8988T (cell line): Measurements from ENCODE around the gene CEL.

Source experiments
- DNase-seq: peaks from one replicate; pipeline ENCODE4 v3.0.0; 2011

CEL gene

GRCh38 chr9:133106511-133107244, 44.9 kb downstream of the CEL start:
- no peak for DNase-seq

DNA sequence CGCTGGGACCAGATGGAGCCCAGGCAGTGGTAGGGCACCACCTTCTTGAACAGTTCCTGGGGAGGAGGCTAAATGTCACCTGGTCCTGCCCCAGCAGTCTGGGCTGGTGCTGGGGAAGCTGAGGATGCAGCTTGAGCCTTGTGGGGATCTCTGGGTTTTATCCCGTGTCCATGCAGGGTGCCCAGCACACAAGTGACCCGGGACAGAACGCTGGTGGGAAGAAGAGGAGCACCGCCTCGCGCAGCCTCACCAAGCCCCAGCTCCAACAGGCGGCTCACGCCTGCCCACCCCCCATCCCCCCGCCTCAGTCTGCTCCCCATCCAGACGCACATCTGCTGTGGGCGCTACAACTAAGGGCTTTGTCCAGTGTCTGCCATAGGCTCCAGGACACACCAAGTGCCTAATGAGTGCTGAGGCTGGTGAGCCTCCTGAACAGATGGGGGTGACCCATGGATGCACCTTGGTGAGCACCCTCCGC, 45.5 kb downstream of the CEL start:
- no peak for DNase-seq

DNA sequence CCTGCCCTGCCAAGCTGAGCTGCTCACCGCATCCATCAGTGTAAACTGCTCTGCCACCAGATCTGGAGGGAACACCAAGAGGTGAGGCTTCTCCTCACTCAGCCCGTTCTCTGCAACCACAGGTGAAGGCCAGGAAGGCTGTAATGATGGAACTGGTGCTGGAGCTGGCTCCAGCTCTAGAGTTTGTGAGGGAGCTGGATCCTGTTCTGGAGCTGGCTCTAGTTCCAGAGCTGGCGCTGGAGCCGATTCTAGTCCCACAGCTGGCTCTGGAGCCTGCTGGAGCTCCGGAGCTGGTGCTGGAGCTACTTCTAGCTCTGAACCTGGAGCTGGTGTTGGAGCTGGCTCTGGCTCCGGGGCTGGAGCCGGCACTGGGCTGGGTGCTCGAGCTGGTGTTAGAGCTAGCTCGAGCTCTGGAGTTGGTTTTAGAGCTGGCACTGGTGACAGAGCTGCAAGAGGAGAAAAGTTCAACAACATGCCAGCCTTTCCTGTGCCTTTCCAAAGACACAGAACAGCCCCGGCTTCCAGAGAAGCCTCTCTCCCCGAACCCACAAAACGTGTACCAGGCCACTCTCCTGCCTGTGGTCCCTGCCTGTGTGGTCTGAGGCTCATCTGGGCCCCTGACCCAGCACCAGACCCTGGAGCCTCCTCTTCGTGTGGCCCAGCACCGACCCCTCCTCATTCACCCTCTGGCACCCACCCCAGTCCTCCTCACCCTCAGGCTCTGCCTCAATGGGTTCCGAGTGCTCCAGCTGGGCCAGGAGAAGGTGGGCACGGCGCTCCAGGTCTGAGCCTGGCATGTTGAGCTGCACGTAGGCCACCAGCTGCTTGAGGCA, 46.4 kb downstream of the CEL start:
- DNase-seq, result no peak

- DNase-seq, result no peak
Measured at GRCh38 chr9:133108794-133109641, 47.2 kb downstream of the CEL start.

GRCh38 chr9:133109931-133110650, 48.3 kb downstream of the CEL start:
- no peak for DNase-seq

DNA sequence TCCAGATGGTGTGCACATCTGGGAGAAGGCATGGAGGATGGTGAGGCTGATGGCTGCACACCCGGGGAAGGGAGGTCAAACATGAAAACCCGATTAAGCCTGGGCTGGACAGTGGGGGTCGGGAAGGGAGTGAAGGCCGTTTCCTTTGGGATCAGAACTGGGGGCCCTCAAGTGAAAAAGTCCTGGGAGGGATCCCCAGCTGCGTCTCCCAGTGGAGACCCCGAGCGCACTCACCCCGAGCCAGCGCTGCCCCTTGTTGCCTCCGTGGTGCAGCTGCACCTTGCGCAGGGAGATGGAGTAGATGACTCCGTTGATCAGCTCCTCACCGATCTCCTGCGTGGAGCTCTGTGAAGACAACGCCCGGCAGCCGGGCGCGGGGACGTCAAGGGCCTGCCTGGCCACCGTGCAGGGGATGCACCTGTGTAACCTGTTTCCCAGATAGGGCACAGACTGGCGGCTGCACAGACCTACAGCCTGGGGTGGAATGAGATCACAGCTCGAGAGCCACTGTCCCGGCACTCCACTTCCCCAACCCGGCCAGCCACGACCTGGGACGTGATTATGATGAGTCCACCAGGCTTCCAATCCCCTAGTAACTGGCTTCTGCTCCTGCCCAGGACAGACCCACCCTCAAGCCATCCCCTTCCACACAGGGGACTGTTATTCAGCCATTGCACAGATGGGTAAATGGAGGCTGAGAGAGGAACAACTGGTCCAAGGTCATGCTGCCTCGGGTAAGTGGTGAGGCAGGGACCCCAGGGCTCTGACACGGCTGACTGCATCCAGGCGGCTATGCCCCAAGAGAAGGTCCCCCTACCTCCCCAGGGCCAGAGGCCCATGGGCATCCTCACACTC, 50.3 kb downstream of the CEL start:
- DNase-seq, result no peak

DNA sequence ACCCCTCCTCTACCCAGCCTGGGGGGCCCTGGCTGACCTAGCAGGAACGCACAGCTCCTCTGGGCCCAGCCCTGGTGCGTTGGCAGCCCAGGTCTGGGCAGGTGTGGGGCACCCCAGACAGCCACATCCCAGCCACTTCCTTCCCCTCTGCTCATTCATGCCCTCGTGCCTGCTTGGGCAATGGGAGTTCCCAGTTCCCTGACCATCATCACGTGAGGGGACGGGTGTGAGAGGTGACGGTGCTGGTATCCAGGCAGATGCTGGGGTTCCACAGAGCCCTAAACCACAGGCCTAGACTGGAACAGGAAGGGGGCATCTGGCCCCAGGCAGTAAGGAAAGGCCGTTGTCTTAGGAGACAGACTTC, 50.9 kb downstream of the CEL start:
- DNase-seq, result no peak

DNA sequence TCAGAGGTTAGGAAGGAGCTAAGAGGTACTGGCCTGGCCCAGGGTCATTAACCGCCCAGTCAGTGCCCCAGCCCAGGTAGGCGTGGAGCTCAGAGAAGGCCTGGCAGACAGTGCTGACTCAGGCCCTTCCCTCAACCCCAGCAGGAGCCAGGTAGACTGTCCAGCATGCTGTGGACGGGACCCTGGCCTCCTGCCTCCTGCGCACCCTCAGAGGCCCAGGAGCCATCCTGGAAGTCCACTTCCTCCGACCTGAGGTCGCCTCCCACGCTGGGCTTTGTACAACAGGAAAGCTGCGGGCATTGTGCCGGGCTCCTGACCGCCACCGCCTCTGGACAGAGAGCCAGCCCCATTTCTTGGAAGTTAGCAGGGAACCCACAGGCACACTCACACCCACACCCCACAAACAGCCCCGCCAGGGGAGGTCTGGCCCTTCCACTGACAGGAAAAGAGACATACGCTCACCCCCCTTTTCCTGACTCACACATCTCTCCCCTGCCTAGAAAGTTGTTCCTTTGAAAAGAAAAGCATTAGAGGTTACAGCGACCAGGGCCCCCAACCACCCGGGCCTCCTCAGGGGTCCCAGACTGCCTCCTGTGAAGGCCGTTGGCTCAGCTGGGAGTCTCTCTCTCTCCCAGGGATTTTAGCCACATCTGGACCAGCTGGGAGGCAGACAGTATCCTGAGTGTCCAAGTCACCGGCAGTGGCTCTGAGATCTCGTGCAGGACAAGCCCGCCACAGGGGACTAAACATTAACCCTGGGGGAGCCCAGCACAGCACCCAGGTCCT, 51.6 kb downstream of the CEL start:
- no peak for DNase-seq

GRCh38 chr9:133113949-133114885, 52.4 kb downstream of the CEL start:
- no peak for DNase-seq

GRCh38 chr9:133114886-133115603, 53.3 kb downstream of the CEL start:
- DNase-seq, result no peak

DNA sequence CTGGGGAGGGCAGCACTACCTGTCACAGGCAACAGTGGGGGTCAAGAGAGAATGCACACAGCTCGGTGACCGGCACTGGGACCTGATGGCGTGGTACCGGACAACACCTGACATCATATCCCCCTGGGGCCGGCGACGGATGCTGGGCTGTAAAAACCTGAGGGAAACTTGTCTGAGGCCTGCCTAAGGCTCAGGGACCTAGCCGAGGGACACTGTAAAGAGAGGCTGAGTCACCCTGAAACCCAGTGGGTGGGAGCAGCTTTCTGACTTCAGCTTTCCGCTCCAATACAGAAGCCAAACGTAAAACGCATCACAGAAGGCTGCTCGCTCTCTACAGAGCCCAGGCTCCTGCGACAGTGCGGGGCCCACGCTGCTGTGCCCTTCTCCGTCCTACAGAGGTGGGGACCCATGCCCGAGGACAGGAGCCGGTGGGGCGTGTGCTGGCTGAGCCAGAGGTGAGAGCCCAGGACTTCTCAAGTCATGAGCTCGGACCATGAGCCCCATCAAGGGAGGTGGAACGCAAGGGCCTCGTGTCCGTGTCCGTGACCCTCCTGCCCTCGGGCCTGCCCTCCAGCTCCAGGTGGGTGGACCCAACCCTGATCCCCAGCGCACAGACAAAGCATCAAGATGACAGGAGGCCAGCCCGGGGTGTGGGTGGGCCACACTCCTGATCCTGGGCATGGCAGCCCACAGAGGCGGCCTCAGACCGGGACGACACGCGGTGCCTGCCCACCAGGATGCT, 54.0 kb downstream of the CEL start:
- no peak for DNase-seq

DNA sequence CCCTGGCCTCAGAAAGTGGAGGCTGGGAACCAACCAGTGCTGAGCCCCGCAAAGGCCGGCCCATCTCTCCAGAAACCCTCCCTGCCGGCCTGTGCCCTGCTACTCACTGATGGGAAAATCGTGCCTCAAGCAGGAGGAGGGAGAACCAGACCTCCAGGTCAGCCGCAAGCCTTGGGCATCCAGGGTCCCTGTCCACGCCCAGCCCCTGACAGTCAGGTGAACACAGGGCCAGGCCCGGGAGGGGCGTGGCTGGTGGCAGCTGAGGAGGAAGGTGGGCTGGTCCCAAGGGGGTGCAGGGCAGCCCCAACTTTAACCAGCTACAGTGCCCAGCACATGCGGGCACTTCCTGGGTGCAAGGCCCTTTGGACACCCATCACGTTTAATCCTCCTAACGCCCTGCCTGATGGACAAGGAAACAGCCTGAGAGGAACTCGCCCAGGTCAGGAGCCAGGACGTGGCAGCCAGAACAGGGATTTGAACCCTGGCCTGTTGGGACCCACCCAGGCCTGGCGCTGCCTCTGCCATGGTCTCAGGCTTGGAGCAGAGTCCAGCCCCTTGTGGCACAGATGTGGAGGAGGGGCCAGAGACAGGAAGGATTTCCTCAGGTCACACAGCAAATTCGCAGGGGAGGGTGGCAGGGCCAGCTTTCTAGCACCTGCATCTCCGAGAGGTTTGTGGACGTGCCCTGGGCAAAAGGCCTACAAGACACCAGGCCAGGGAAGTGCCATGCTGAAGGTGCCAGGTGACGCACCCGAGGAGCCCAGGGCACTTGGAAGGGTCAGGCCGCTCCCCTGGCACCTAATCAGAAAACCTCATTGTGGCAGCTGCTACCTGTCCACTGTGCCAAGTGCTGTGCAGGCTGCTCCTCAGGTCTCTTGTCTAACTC, 54.8 kb downstream of the CEL start:
- DNase-seq, result no peak

DNA sequence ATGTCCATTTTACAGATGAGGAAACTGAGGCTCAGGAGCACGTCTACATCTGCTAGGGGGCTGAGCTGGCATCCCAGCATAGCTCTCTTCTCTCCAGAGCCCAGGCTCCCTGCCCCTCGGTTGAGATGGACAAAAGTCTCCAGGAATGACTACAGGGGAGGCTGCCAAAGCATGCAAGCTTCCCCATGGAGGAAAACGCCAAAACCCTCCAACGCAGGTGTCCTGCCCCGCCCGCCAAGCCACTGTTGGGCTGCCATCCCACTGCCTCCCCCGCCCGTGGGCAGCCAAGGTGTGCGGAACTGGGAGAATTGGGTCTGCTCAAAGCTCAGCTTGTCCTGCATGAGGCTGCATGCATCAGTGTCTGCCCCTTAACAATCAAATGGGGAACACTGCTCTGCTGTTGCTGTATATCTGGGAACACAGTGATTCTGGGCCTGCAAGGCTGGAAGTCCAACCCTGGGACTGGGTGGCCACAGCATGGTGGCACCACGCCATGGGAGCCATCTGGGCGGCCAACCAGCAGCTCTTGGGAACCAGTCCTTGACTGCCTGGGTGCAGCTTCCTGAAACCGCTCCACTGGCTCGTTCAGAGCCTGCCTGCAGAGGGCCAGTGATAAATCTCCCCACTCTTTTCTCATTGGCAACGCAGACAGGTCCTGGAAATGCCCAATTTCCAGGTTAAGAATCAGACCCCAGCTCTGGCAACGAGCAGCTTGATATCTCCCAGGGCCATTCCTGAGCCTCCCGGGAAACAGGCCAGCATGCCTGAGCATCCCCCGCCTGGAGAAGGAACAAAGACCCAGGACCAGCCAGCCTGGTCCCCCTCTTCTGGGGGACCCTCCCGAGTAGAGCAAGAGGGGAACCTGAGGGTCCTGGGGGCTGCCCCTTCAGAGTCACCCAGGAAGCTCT, 55.7 kb downstream of the CEL start:
- DNase-seq, result no peak

DNA sequence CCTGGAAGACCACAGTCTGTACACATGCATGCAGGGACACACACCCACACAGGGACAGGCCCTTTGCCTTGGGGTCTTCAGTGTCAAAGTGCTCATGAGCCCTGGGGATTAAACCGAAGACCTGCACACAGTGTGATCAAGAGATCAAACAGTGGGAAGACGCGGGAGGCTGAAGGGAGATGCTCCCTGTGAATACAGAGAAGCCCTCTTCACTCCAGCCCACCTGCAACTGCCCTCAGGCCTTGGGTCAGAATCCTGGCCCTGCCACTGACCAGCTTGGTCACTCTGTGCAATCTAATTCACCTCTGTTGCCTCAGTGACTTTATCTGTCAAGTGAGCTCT, 56.4 kb downstream of the CEL start:
- no peak for DNase-seq

DNA sequence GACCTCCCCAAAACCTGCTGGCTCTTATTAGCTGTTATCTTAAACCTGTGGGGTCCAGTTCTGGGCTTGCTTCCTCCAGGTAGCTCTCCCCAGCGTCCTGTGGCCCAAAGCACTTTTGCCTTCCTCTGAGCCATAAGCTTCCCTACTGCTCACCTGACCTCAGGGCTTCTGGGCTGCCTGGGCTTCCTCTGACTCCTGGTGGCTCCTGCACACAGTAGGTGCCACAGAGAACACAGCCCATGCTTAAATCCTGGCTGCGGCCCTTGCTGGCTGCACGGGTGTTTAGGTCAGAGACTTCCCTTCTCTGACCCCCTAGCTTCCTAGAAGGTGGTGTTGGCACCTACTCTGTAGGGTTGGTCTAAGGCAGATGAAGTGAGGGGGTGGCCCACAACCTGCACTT, 56.8 kb downstream of the CEL start:
- no peak for DNase-seq
